Mucosa of rectum (tissue), 2 donors: ENCODE results near the gene SELENOH.
A peak's percentile ranks its signal among the peaks of the same experiment; 100 is the strongest.

ENCODE experiments used
- H3K27ac ChIP-seq, 2 donors: one replicate each; pipeline ENCODE4 v1.7.0; 2013; ENCODE audit warnings: inconsistent platforms in 2 of 2, low read depth in 2 of 2, low read length in 2 of 2
- H3K27me3 ChIP-seq, 2 donors: one replicate each; pipeline ENCODE4 v1.7.0; 2013; ENCODE audit warnings: low read length in 2 of 2; ENCODE audit not compliant: control insufficient read depth in 2 of 2, insufficient read depth in 2 of 2
- H3K36me3 ChIP-seq, 2 donors: one replicate each; pipeline ENCODE4 v1.7.0; 2013; ENCODE audit warnings: low read length in 2 of 2; ENCODE audit not compliant: control insufficient read depth in 2 of 2, insufficient read depth in 2 of 2
- H3K4me1 ChIP-seq, 2 donors: one replicate each; pipeline ENCODE4 v1.7.0; 2013; ENCODE audit warnings: low read length in 2 of 2, mild to moderate bottlenecking in 1 of 2; ENCODE audit not compliant: control insufficient read depth in 2 of 2, insufficient read depth in 2 of 2
- H3K4me3 ChIP-seq, 2 donors: one replicate each; pipeline ENCODE4 v1.7.0; 2013; ENCODE audit warnings: low read length in 2 of 2
- H3K9ac ChIP-seq, 2 donors: one replicate each; pipeline ENCODE4 v1.7.0; 2013; ENCODE audit warnings: low read length in 2 of 2, low read depth in 1 of 2, mild to moderate bottlenecking in 1 of 2
- H3K9me3 ChIP-seq, 2 donors: one replicate each; pipeline ENCODE4 v1.7.0; 2013; ENCODE audit warnings: low read length in 2 of 2; ENCODE audit not compliant: control insufficient read depth in 2 of 2
- donor health status: healthy.
- donor health status: Normal muscosa, but diverticular disease.

The SELENOH gene

DNA sequence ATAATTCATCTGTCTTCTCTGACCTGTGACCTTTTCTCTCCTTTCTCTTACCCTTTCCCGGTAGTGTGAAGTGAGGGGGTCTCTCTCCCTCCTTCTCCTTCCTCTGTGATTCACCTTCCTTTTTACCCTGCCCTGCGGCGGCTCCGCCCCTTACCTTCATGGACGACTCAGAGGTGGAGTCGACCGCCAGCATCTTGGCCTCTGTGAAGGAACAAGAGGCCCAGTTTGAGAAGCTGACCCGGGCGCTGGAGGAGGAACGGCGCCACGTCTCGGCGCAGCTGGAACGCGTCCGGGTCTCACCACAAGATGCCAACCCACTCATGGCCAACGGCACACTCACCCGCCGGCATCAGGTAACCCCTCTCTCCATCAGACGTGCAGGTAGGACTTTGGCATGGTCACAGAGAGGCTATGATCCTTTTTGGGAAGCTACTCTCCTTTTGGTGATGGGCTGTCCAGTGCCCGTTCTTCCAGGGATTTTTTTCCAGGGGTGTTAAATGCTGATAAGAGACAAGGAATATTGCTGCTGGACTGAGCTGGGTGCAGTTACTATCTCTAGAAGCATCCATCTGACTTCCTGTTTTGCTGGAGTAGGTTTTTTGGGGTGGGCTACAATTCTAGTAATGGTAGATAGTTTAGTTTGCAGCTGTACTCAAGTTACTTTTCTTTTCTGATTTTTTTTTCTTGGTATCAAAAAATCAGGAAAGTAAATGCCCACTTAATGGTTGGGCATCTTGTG lies 50.2 kb downstream of the SELENOH start:
- H3K9ac ChIP-seq = peak overlapping the region; percentile 42 to 57
- H3K27ac ChIP-seq = peak overlapping the region; percentile 82 to 96
- peaks cover 57 to 66% of the 10 kb centered on the region in 2 donors for H3K4me1 ChIP-seq
- no peaks in the 10 kb centered on the region for H3K9me3 ChIP-seq
- peak overlapping the region; percentile 2 to 52 for H3K4me3 ChIP-seq
- peaks cover 17 to 20% of the 10 kb centered on the region in 2 donors for H3K36me3 ChIP-seq
- H3K27me3 ChIP-seq = no peaks in the 10 kb centered on the region

DNA sequence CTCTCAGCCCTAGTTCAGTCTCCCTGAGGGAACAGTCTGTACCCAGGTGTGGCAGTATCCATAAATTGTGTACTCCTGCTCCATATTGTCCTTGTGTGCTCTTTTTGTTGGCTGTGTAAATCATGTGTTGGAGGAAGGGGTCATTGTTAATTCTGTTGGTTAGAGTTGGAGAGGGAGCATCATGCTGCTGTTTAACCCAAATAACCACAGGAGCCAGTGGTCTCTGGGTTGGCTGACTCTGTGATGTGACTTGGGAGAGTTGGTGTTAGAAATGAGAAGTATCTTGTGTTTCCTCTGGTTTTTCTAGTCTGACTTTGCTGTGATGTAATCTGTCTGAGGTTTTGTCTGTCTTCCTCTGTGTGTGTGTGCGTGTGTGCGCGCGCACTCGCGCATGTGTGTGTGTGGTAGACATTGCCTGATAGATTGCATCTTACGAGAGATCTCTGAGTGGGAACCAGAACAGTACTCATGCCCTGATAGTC lies 50.8 kb downstream of the SELENOH start:
- peaks cover 52 to 60% of the 10 kb centered on the region in 2 donors for H3K4me1 ChIP-seq

GRCh38 chr11:57792870-57793269 lies 51.6 kb downstream of the SELENOH start:
- peaks cover 24 to 25% of the 10 kb centered on the region in 2 donors for H3K36me3 ChIP-seq
- peaks cover 45 to 52% of the 10 kb centered on the region in 2 donors for H3K4me1 ChIP-seq
- H3K4me3 ChIP-seq = peak overlapping the region; percentile 52 to 59
- H3K9me3 ChIP-seq = no peaks in the 10 kb centered on the region
- peak overlapping the region; percentile 82 to 96 for H3K27ac ChIP-seq
- H3K9ac ChIP-seq = peak overlapping the region; percentile 57 to 65
- no peaks in the 10 kb centered on the region for H3K27me3 ChIP-seq

More for the DNA sequence above, 50.8 kb downstream of the SELENOH start:
- Histone ChIP-seq H3K27ac (peak overlapping the region; percentile 82 to 96), H3K9ac (peak overlapping the region; percentile 42 to 57), H3K27me3 (no peaks in the 10 kb centered on the region), H3K9me3 (no peaks in the 10 kb centered on the region), H3K4me3 (peak overlapping the region; percentile 2 to 52), H3K36me3 (peaks cover 21 to 25% of the 10 kb centered on the region in 2 donors)
